Measurements from ENCODE around the gene PNLDC1. TPM values are rescaled to one million over a fixed set of nuclear protein-coding genes. Genes with fewer than 3 reads are reported as not detected.
"Not testable (repeated sequence)": the region's sequence is repeated elsewhere in the genome, so short reads cannot be mapped to it uniquely, and the experiment has no call there.

The PNLDC1 gene
- total RNA-seq, 1 donor from 2014 or later = 0.26 TPM

DNA sequence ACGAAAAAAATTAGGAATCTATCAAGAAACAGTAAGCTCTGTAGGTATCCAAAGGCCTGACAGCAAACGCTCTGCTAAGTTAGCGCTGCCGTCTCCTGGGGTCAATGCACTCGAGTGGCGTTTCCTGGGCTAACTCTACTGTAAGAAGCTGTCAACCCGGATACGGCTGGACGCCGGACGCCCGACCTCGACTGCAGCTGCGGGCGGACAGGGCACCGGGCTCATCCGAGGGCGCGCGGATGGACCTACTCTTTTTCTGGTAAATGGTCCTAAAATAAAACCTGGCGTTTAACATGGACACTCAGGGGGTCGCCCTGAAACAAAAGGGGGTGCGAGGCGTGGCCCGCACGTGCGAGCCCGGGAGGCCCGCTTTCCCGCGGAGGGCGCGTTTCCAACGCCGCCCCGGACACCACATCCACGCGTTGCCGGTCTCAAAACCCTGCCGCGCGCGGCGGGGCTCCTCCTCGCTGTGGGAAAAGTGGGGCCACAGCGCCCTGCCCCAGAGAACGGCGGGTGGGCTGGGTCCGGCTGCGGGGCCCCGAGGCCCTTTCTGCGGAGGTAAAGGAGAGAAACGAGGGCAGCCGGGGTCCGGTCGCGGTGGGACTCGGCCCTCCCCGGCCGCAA, 11.2 kb upstream of the PNLDC1 start:
- Histone ChIP-seq H3K27me3 (ENCODE audit: control insufficient read depth, insufficient read depth, low read length) (no peaks in the 10 kb centered on the region), H3K4me3 (ENCODE audit: low read depth, low read length) (peak overlapping the region; percentile 91), H3K36me3 (ENCODE audit: control insufficient read depth, insufficient read depth, low read length) (peaks cover 4% of the 10 kb centered on the region)
- peak; percentile 22 for DNase-seq (ENCODE audit: low read depth)
- TF ChIP-seq, protein P1, sequence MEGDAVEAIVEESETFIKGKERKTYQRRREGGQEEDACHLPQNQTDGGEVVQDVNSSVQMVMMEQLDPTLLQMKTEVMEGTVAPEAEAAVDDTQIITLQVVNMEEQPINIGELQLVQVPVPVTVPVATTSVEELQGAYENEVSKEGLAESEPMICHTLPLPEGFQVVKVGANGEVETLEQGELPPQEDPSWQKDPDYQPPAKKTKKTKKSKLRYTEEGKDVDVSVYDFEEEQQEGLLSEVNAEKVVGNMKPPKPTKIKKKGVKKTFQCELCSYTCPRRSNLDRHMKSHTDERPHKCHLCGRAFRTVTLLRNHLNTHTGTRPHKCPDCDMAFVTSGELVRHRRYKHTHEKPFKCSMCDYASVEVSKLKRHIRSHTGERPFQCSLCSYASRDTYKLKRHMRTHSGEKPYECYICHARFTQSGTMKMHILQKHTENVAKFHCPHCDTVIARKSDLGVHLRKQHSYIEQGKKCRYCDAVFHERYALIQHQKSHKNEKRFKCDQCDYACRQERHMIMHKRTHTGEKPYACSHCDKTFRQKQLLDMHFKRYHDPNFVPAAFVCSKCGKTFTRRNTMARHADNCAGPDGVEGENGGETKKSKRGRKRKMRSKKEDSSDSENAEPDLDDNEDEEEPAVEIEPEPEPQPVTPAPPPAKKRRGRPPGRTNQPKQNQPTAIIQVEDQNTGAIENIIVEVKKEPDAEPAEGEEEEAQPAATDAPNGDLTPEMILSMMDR (IDR thresholded peaks at IDR 0.05; ENCODE audit: insufficient read depth, low read length, severe bottlenecking) = no peak
- FAIRE-seq = no peak

DNA sequence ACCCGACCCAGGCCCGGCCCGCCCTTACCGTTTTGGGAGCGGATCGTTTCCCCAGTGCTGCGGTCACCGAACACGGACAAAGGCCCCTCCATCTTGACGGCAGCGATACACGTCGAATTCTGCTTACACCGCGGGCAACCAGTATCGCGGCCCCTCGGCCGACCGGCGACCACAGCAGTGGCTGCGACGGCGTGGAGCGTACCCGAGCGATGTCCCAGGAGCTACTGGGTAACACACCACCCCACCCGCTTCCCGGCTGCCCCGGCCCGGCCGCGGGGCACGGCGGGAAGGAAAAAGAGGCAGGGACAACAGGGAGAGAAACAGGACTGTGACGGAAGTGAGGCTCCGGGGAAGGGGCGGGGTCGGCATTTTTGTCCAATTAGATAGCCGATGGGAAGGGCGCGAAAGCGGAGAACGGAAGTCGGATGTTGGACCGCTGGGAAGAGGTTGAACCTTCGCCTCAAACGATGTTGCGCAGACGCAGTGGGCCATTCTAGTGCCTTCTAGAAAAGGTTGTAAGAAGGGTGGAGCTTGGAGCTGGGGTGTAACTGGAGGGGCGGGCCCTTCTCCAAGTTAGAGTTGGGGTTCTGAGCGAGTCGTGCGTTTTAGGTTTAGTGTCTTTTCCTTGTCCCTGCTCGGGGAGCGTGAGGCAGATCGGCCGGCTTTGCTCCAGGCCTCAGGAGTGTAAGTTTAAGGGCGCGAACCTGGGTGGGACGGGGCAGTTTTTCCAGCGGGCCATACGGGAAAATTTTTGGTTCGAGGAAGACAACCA, 10.5 kb upstream of the PNLDC1 start, which contains the start of gene TCP1:
Gene TCP1, minus strand, starts transcription at position 226 of the 772 bp plus-strand sequence. Its CDS starts 134 bp downstream, at position 92.
- no peak for FAIRE-seq
- H3K36me3 ChIP-seq (ENCODE audit: control insufficient read depth, insufficient read depth, low read length) = peaks cover 4% of the 10 kb centered on the region
- DNase-seq (ENCODE audit: low read depth) = peak; percentile 99

DNA sequence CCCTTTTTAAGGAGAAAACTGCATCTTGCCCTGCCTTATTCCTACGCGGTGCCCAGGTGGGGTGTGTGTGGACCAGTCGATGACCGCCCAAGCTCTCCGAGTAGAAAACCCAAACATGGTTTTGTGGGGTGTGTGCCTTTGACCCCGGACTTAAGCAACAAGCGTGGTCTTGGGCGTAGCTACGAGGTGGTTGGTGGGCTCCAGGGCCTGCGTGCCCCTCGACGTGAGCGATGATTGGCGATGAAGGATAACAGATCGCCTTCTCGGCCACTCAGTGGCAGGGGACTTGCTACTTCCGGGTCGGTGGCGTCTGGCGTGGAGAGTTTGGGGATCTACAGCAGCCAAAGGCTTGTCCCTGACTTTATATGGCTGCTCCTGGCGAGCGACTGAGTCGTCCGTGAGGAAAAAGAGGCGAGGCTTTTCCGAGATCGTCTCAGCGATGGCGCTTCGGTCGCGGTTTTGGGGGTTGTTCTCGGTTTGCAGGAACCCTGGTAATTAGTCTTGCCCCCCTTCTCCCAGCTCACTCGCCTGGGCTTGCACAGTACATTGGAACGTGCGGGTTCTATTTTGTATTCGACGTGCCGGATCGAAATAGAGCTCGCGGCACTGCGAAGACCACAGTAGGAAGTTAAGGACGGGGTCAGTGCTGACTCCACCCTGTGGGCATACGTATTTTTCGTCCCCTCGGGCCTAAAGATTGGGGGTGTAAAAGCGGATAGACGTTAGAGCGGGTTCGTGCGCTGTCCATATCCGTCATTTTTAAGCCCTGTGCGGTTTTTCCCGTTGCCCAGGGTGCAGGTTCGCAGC, 9.7 kb upstream of the PNLDC1 start, which contains the start of gene MRPL18:
Gene MRPL18, plus strand, starts transcription at position 319 of the 807 bp plus-strand sequence. Its CDS starts 121 bp downstream, at position 440.
- DNase-seq (ENCODE audit: low read depth) (peak; percentile 93), FAIRE-seq (no peak)
- Histone ChIP-seq H3K4me3 (ENCODE audit: low read depth, low read length) (peak within 1 kb of the TSS; percentile 91), H3K27me3 (ENCODE audit: control insufficient read depth, insufficient read depth, low read length) (no peaks in the 10 kb centered on the region), H3K36me3 (ENCODE audit: control insufficient read depth, insufficient read depth, low read length) (peaks cover 4% of the 10 kb centered on the region)
- TF ChIP-seq, protein P1 (IDR thresholded peaks at IDR 0.05; ENCODE audit: insufficient read depth, low read length, severe bottlenecking) = no peak

More for the DNA sequence above, 10.5 kb upstream of the PNLDC1 start, which contains the start of gene TCP1:
- Histone ChIP-seq H3K4me3 (ENCODE audit: low read depth, low read length) (peak within 1 kb of the TSS; percentile 91), H3K27me3 (ENCODE audit: control insufficient read depth, insufficient read depth, low read length) (no peaks in the 10 kb centered on the region)
- TF ChIP-seq, protein P1 (IDR thresholded peaks at IDR 0.05; ENCODE audit: insufficient read depth, low read length, severe bottlenecking) = no peak

DNA sequence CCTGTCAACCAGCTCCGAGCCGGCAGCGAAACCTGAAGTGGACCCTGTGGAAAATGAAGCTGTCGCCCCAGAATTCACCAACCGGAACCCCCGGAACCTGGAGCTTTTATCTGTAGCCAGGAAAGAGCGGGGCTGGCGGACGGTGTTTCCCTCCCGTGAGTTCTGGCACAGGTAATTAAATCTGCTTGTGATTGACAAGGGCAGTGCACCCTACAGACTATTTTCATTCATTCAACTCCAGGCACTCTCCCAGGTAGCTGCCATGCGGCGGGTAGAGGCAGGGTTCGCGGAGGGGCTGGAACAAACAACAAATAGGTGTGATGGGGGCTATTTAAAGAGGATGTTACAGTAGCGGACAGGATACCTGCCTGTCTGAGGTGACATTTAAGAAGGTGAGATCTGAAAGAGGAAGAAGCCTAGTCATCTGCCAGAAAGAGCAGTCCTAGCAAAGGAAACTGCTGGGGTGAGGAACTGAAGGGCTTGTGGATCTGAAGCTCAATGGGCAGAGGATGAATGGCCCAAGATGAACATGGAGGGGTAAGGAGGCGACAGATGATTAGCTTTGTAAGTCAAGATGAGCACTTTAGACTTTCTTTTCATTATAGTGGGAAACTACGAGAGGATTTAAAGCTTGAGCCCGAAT, 9.0 kb upstream of the PNLDC1 start:
- FAIRE-seq = no peak
- Histone ChIP-seq H3K36me3 (ENCODE audit: control insufficient read depth, insufficient read depth, low read length) (peaks cover 4% of the 10 kb centered on the region), H3K4me3 (ENCODE audit: low read depth, low read length) (peak overlapping the region; percentile 47), H3K27me3 (ENCODE audit: control insufficient read depth, insufficient read depth, low read length) (no peaks in the 10 kb centered on the region)
- peak; percentile 20 for DNase-seq (ENCODE audit: low read depth)
- TF ChIP-seq, protein P1 (IDR thresholded peaks at IDR 0.05; ENCODE audit: insufficient read depth, low read length, severe bottlenecking) = no peak

DNA sequence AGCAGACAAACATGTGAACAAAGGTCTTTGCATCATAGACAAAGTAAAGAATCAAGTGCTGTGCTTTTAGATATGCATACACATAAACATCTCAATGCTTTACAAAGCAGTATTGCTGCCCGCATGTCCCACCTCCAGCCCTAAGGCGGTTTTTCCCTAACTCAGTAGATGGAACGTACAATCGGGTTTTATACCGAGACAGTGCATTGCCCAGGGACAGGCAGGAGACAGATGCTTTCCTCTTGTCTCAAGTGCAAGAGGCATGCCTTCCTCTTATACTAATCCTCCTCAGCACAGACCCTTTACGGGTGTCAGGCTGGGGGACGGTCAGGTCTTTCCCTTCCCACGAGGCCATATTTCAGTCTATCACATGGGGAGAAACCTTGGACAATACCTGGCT, 5.1 kb upstream of the PNLDC1 start:
- H3K27me3 ChIP-seq (ENCODE audit: control insufficient read depth, insufficient read depth, low read length); FAIRE-seq; H3K36me3 ChIP-seq (ENCODE audit: control insufficient read depth, insufficient read depth, low read length); DNase-seq (ENCODE audit: low read depth); H3K4me3 ChIP-seq (ENCODE audit: low read depth, low read length): not testable (repeated sequence)
